HG03460 (cell line): ENCODE measurements around the gene GRXCR1.

ENCODE experiments used
- ATAC-seq: cut with Tn5 transposase; IDR thresholded peaks from one replicate; pipeline ENCODE4 v1.9.1; 2021; ENCODE audit not compliant: unreplicated experiment

Gene GRXCR1

GRCh38 chr4:42892413-42892812 is at the start of gene GRXCR1:
Gene GRXCR1 (plus strand): TSS chr4:42892713. CDS start chr4:42893267, 554 bp downstream.
- no peak for ATAC-seq

- no peak for ATAC-seq
These were observed 48.8 kb upstream of the GRXCR1 start for GRCh38 chr4:42843694-42844093.

GRCh38 chr4:42844422-42845070 is 48.0 kb upstream of the GRXCR1 start:
- ATAC-seq, result no peak

GRCh38 chr4:42845586-42845985 is 46.9 kb upstream of the GRXCR1 start:
- no peak for ATAC-seq

- ATAC-seq, result no peak
These were observed 36.7 kb upstream of the GRXCR1 start for GRCh38 chr4:42855779-42856178.

GRCh38 chr4:42865572-42866189 is 26.8 kb upstream of the GRXCR1 start:
- peak; percentile 57 for ATAC-seq

- no peak for ATAC-seq
These were observed 21.3 kb upstream of the GRXCR1 start for GRCh38 chr4:42871261-42871660.

GRCh38 chr4:42871671-42872290 is 20.7 kb upstream of the GRXCR1 start:
- no peak for ATAC-seq

- ATAC-seq, result no peak
These were observed 13.7 kb upstream of the GRXCR1 start for GRCh38 chr4:42878863-42879262.

GRCh38 chr4:42881253-42881652 is 11.3 kb upstream of the GRXCR1 start:
- ATAC-seq, result no peak

- no peak for ATAC-seq
These were observed 869 bp upstream of the GRXCR1 start for GRCh38 chr4:42891644-42892043.

- no peak for ATAC-seq
These were observed 2.9 kb downstream of the GRXCR1 start for GRCh38 chr4:42895452-42895851.

- no peak for ATAC-seq
These were observed 12.5 kb downstream of the GRXCR1 start for GRCh38 chr4:42904986-42905385.

GRCh38 chr4:42905591-42905990 is 13.1 kb downstream of the GRXCR1 start:
- ATAC-seq, result no peak

GRCh38 chr4:42906341-42906740 is 13.8 kb downstream of the GRXCR1 start:
- no peak for ATAC-seq

GRCh38 chr4:42906891-42907759 is 14.6 kb downstream of the GRXCR1 start:
- no peak for ATAC-seq

GRCh38 chr4:42910459-42910858 is 17.9 kb downstream of the GRXCR1 start:
- ATAC-seq, result no peak

- ATAC-seq, result no peak
These were observed 22.4 kb downstream of the GRXCR1 start for GRCh38 chr4:42914937-42915336.

GRCh38 chr4:42915484-42915883 is 23.0 kb downstream of the GRXCR1 start:
- no peak for ATAC-seq

- ATAC-seq, result no peak
These were observed 24.8 kb downstream of the GRXCR1 start for GRCh38 chr4:42917296-42917695.

- no peak for ATAC-seq
These were observed 30.9 kb downstream of the GRXCR1 start for GRCh38 chr4:42923431-42923830.
